HG02678 (cell line): ENCODE data around the gene OOEP.
A peak's percentile ranks its signal among the peaks of the same experiment; 100 is the strongest.

Experiments
- ATAC-seq: cut with Tn5 transposase; IDR thresholded peaks from one replicate; pipeline ENCODE4 v1.9.1; 2021; ENCODE audit warnings: mild to moderate bottlenecking, moderate library complexity; ENCODE audit not compliant: unreplicated experiment

OOEP gene

DNA sequence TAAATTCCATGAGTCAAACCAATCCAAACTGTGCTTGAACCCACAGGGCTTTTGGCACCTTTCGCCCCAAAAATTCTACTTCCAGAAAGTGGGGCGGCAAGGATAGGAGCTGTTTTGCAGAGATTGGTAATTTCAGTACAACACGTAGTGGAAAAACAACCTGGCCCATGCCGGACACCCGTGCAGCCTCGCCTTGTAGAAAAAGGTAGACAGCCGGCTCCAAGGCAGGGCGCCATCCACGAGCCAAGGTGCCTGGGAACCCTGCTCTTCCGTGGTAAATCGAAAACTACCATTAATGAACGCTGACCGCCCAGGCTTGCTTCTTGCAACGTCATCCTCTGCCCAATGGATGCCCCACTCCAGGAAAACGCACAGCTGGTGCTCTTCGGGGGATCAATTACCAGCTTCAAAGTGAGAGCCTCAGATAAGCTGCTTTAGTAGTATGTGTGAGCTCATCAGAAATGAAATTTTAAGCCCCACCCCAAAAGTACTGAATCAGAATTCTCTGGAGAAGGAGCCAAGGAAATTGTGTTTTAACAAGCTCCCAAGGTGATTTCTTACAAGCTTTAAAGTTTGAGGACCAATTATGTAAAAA is 1.8 kb downstream of the OOEP start:
- no peak for ATAC-seq

DNA sequence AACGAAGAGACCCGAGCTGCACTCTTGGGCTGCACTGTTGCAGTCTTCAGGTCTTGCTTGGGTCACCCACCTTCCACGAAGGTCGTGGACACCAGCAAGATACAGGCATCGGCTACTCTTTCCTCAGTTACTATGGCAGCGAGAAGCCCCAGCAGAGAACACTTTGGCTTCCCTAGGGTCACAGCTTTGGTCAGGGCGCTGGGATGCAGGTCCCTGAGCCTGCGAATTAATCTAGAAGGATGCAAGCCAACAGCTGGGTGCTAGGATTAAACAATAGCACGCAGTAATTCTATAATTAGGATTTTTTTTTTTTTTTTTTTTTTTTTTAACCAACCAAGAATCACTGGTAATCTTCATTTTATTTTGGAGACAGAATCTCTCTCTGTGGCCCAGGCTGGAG is 5.1 kb downstream of the OOEP start:
- ATAC-seq = no peak

GRCh38 chr6:73364121-73364520 is 5.6 kb downstream of the OOEP start:
- no peak for ATAC-seq

GRCh38 chr6:73363537-73363875 is 6.2 kb downstream of the OOEP start:
- no peak for ATAC-seq

GRCh38 chr6:73362869-73363536 is 6.7 kb downstream of the OOEP start:
- no peak for ATAC-seq

- no peak for ATAC-seq
These were observed 7.3 kb downstream of the OOEP start, which contains the start of gene KHDC3L for GRCh38 chr6:73362358-73362757. TSS of gene KHDC3L (plus strand) at chr6:73362658. CDS start at chr6:73362730, 72 bp downstream.

DNA sequence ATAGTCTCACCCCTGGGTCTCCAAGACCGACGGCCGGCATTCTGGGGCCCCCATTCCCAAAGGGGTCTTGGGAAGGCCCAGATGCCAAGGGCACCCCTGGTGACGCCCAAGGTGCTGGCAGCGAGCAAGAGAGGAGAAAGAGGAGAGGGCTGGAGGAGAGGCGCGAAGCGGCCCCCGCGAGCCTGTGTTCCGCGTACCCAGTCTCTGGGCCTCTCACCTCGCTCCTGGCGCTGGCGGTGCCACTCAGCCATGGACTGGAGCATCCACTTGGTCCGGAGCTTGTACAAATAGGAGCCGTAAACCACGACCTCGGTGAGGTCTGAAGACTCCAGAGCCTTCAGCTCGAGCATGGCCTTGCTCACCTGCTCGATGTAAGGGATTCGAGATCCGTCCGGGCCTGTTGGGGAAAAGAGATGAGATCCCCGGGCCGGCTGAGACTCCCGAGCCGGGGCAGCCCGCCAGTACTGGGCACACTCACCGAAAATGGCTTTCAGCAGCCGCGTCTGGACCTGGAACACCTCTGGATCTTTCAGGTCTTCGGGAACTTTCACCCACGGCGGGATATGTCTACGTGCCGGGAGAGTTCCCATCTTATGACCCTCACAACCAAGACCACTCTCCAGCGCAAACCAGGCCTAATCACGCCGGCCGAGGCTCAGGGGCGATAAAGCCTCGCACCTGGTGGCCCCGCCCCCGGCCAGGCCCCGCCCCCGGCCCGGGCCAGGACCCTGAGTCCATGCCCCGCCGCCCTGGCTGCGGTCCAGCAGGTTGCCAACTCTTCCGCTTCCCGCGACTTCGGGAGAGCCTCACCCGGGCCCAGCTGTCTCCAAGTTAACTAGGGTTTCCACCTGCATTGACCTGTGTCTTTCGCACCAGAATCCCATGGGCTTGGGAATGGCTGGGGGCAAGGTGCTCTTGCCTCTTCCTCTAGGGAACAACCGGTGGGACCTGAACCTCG is 15.8 kb downstream of the OOEP start, which contains the start of gene DPPA5:
TSS of gene DPPA5 (minus strand) at position 641 of the 958 bp plus-strand sequence. CDS start at position 590, 51 bp downstream.
- no peak for ATAC-seq

- ATAC-seq = no peak
These were observed 20.4 kb downstream of the OOEP start for GRCh38 chr6:73349311-73349710.

DNA sequence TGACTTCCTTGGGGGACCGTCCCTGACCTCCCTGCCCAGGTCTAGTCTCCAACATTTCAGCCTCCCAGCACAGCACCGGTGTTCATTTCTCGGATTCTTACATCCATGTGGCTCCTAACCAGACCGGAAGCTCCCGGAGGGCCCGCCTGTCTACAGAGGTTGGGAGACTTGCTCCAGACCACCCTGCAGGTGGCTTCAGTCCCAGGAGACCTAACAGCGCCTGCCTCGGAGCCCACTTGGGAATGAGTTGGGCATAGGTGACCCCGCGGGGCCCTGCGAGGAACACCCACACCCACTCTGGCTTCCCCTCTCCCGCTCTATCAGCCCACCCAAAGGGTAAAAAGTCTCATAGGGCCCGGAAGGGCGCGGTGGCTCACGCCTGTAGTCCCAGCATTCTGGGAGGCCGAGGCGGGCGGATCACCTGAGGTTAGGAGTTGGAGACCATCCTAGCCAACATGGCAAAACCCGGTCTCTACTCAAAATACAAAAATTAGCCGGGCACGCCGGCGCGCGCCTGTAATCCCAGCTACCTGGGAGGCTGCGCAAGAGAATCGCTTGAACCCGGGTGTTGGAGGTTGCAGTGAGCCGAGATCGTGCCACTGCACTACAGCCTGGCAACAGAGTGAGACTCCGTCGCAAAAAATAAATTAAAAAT is 21.0 kb downstream of the OOEP start:
- no peak for ATAC-seq

DNA sequence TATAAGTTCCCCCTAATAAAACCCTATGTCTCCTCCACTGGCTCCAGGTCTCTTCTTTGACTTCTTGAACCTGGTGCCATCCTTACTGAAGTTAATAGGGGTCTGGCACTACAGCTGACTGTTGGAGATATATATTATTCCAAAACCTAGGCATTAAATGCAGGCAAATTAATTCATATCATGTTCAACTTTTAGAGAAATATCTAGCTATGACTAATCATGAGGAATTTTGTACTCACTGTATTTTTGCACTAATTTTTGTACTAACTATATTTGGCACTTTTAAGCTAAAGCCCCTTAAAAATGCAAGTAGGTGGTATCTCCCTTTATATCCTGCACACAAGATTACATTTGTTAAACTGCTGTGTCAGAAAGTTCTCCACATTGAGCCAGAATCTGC is 26.5 kb downstream of the OOEP start:
- ATAC-seq = no peak

DNA sequence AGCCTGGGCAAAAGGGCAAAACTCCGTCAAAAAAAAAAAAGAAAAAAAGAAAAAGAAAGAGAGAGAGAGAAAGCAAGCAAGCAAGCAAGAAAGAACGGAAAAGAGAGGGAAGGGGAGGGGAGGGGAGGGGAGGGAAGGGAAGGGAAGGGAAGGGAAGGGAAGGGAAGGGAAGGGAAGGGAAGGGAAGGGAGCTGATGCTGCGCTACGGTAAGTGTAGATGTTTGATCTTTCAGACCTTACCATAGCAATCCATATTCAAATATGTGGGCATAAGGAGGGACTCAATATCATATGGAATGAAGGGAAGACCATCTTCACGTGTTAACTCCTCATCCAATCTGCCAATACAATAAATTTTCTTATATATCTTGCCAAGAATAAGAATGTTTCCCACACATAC is 27.5 kb downstream of the OOEP start:
- ATAC-seq = no peak

DNA sequence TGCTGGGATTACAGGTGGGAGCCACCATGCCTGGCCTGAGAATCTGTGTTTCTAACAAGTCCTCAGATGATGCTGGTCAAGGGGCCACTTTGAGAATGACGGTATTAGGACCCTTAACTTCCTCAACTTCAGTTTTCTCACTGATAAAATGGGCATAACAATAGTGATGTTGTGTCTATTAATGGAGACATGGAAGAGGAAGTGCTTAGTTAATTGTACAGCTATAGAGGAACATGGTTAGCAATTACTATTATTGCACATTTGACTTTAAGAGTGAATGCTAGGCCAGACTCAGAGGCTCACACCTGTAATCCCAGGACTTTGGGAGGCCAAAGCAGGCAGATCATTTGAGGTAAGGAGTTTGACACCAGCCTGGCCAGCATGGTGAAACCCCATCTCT is 28.4 kb downstream of the OOEP start:
- no peak for ATAC-seq

DNA sequence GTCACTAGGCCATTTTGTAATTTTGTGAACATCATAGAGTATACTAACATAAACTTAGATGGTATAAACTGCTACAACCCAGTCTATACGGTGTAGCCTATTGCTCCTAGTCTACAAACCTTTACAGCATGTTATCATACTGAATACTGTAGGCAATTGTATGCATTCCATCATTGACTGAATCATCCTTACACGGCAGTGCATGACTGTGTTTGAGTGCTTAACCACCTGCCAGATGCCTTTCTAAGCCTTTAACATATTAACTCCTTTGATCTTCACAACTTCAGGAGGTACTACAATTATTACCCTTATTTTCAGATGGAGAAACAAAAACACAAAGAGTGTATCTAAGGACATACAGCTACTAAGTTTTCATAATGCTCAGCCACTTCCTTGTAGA is 29.6 kb downstream of the OOEP start:
- no peak for ATAC-seq

- ATAC-seq = no peak
These were observed 30.4 kb downstream of the OOEP start for GRCh38 chr6:73339340-73339739.

DNA sequence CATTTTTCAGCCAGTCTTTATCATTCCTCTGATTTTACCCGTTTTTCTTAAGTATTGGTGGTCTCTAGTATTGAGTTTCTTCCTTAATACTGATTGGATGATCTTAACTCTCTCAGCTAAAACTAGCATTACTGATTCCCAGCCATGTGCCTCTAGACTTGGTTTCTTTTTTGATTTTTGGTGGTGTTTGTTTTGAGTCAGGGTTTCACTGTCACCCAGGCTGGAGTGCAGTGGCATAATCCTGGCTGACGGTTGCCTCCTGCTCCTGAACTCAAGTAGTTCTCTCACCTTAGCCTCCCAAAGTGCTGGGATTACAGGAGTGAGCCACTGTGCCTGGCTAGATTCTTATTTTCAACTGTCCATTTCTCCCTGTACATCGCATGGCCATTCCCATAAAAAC is 40.5 kb downstream of the OOEP start:
- ATAC-seq = peak; percentile 51

GRCh38 chr6:73328790-73329189 is 40.9 kb downstream of the OOEP start:
- no peak for ATAC-seq

GRCh38 chr6:73325656-73326055 is 44.0 kb downstream of the OOEP start:
- no peak for ATAC-seq

- no peak for ATAC-seq
These were observed 46.4 kb downstream of the OOEP start for GRCh38 chr6:73323323-73323722.
